ENCODE data around the gene KRT1.

KRT1 gene

DNA sequence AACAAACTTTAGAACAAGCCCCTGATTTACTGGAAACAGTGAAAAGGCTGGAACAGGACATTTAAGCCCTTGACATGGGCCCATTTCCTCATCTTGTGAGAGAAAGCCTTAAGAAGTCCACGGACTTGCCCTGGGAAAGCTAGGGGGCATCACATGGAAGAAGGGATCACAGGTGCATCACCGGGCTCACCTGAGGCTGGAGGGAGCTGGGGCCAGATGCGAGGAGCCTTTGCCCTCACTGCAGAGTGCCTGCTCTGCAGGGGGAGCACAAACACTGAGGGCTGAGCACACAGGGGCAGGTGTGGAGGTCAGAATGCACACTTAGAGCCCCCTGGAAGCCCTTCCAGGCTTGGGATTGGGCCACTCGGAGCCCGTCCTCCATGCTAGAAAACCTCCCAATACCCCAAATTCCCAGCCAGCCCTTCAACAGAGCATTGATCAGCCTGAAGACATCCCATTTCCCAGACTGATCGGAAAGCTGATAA is 5.2 kb upstream of the KRT1 start:
- no peak overlapping the region for H3K9ac ChIP-seq (ENCODE audit: low read depth in 1 of 2, low read length in 2 of 2)
- no peak overlapping the region for H3K4me3 ChIP-seq (ENCODE audit: low read depth in 1 of 2, low read length in 2 of 2)
- H3K4me1 ChIP-seq (ENCODE audit: control insufficient read depth in 1 of 2, insufficient read depth in 2 of 2, low read length in 2 of 2): peaks cover 22 to 28% of the 10 kb centered on the region in 2 donors
- peaks cover 2 to 6% of the 10 kb centered on the region in 2 donors for H3K27me3 ChIP-seq (ENCODE audit: control insufficient read depth in 1 of 2, insufficient read depth in 2 of 2, low read length in 2 of 2)
- H3K27ac ChIP-seq (ENCODE audit: low read depth, low read length): no peak overlapping the region
- no peaks in the 10 kb centered on the region for H3K36me3 ChIP-seq (ENCODE audit: control insufficient read depth in 1 of 2, insufficient read depth in 2 of 2, low read length in 2 of 2)
- no peaks in the 10 kb centered on the region for H3K9me3 ChIP-seq (ENCODE audit: control insufficient read depth in 1 of 2, low read length in 2 of 2)

DNA sequence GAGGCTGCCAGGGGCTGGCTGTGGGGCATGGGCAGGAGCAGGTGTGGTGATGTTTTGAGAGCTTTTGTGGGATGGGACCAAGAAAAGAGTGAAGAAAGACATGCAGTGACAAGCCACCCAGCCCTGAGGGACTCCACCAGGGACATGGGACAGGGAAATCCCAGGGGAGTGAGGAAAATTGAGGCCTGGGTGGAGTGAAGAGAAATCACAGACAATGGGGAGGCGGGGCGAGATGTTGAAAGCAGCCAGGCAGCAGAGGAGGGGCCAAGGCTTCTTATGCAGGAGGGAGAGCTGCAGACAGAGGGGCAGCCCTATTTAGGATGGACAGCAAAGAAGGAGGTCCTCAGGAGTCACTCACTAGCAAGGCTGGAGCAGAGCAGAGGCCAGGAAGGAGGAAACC is 4.2 kb upstream of the KRT1 start:
- Histone ChIP-seq H3K4me1 (ENCODE audit: control insufficient read depth in 1 of 2, insufficient read depth in 2 of 2, low read length in 2 of 2) (peaks cover 22 to 27% of the 10 kb centered on the region in 2 donors), H3K27me3 (ENCODE audit: control insufficient read depth in 1 of 2, insufficient read depth in 2 of 2, low read length in 2 of 2) (peaks cover 0 to 4% of the 10 kb centered on the region in 2 donors), H3K9ac (ENCODE audit: low read depth in 1 of 2, low read length in 2 of 2) (no peak overlapping the region), H3K9me3 (ENCODE audit: control insufficient read depth in 1 of 2, low read length in 2 of 2) (no peaks in the 10 kb centered on the region), H3K27ac (ENCODE audit: low read depth, low read length) (no peak overlapping the region), H3K4me3 (ENCODE audit: low read depth in 1 of 2, low read length in 2 of 2) (no peak overlapping the region), H3K36me3 (ENCODE audit: control insufficient read depth in 1 of 2, insufficient read depth in 2 of 2, low read length in 2 of 2) (no peaks in the 10 kb centered on the region)

DNA sequence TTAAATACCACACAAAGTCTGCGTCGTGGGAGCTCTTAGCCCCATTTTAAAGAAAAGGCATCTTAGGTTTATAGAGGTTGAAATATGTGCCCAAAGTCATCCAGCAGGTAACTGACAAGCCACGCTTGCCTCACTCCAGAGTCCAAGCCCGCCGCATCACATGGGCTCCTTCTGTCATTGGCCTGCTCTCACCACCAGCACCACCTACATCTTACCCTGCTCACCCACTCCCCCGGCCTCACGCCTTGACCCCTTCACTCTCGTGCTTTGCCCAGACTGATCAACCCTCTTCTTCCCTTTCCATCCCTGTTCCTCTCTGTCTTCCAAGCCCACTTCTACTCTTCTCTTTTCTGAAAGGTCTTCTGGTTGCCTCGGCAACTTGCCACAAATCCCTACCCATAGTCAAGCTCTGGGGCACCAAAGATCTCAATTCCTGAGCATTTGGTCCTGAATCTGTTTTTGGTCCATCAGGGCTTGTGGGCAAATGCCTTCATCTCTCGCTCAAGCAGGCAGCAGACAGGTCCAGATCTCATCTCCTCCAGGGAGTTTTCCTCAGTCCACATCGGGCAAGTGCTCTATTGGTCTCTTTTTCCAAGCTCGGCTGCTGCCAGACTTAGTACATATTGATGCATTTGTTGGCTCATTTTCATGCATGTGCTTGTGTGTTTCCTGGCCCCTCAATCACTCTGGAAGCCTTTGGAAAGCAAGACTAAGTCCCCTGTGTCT is 3.5 kb upstream of the KRT1 start:
- peaks cover 0 to 4% of the 10 kb centered on the region in 2 donors for H3K27me3 ChIP-seq (ENCODE audit: control insufficient read depth in 1 of 2, insufficient read depth in 2 of 2, low read length in 2 of 2)
- no peak overlapping the region for H3K27ac ChIP-seq (ENCODE audit: low read depth, low read length)
- H3K36me3 ChIP-seq (ENCODE audit: control insufficient read depth in 1 of 2, insufficient read depth in 2 of 2, low read length in 2 of 2): no peaks in the 10 kb centered on the region
- peaks cover 22 to 27% of the 10 kb centered on the region in 2 donors for H3K4me1 ChIP-seq (ENCODE audit: control insufficient read depth in 1 of 2, insufficient read depth in 2 of 2, low read length in 2 of 2)
- H3K9me3 ChIP-seq (ENCODE audit: control insufficient read depth in 1 of 2, low read length in 2 of 2): no peaks in the 10 kb centered on the region
- no peak overlapping the region for H3K4me3 ChIP-seq (ENCODE audit: low read depth in 1 of 2, low read length in 2 of 2)
- H3K9ac ChIP-seq (ENCODE audit: low read depth in 1 of 2, low read length in 2 of 2): no peak overlapping the region

DNA sequence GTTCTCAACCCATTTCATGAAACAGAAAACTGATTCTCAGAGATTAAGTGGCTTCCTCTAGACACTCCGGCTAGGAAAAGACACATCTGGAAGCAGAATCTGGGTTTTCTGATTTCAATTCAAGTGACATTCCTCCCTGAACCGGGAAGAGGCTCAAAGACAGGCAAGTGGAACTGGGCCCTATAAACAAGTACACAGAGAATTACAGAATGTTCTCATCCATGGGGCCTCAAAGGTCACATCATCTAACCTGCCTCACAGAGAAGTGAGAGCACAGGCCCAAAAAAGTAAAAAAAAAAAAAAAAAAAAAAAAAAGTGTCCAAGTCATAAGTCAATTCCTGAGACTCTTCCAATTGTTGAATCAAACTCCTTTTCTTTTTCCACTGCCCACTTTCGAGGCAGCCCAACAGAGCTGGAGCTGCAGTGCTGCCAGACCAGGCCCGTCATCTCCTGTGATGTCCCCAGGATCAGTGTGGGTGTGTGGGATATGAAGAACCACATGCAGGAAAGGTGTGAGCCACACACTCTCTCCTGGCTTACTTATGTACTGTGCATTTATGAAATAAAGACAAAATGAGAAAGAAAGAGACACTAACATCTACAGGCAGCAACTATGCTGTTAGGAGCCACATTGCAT is 2.8 kb upstream of the KRT1 start:
- Histone ChIP-seq H3K4me3 (ENCODE audit: low read depth in 1 of 2, low read length in 2 of 2) (no peak overlapping the region), H3K4me1 (ENCODE audit: control insufficient read depth in 1 of 2, insufficient read depth in 2 of 2, low read length in 2 of 2) (peaks cover 22 to 26% of the 10 kb centered on the region in 2 donors), H3K9me3 (ENCODE audit: control insufficient read depth in 1 of 2, low read length in 2 of 2) (no peaks in the 10 kb centered on the region), H3K9ac (ENCODE audit: low read depth in 1 of 2, low read length in 2 of 2) (no peak overlapping the region), H3K27ac (ENCODE audit: low read depth, low read length) (no peak overlapping the region), H3K27me3 (ENCODE audit: control insufficient read depth in 1 of 2, insufficient read depth in 2 of 2, low read length in 2 of 2) (peaks cover 0 to 4% of the 10 kb centered on the region in 2 donors), H3K36me3 (ENCODE audit: control insufficient read depth in 1 of 2, insufficient read depth in 2 of 2, low read length in 2 of 2) (no peaks in the 10 kb centered on the region)

DNA sequence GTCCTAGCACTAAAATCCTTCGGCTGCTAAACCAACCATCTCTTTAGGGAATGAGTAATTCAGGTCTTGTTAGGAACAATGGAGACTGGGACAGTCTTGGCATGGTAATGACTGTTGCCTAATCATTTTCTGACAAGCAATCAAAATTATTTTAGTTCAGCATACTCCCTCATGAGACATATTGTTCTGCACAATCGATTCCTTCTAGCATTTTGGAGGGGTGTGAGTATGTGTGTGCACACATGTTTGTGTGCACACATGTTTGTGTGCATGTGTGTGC is 2.1 kb upstream of the KRT1 start:
- Histone ChIP-seq H3K36me3 (ENCODE audit: control insufficient read depth in 1 of 2, insufficient read depth in 2 of 2, low read length in 2 of 2) (no peaks in the 10 kb centered on the region), H3K4me1 (ENCODE audit: control insufficient read depth in 1 of 2, insufficient read depth in 2 of 2, low read length in 2 of 2) (peaks cover 17 to 18% of the 10 kb centered on the region in 2 donors), H3K27ac (ENCODE audit: low read depth, low read length) (no peak overlapping the region), H3K4me3 (ENCODE audit: low read depth in 1 of 2, low read length in 2 of 2) (no peak overlapping the region), H3K9me3 (ENCODE audit: control insufficient read depth in 1 of 2, low read length in 2 of 2) (no peaks in the 10 kb centered on the region), H3K27me3 (ENCODE audit: control insufficient read depth in 1 of 2, insufficient read depth in 2 of 2, low read length in 2 of 2) (peaks cover 0 to 4% of the 10 kb centered on the region in 2 donors), H3K9ac (ENCODE audit: low read depth in 1 of 2, low read length in 2 of 2) (no peak overlapping the region)

GRCh38 chr12:52681526-52682380 is 1.5 kb upstream of the KRT1 start:
- no peak overlapping the region for H3K27ac ChIP-seq (ENCODE audit: low read depth, low read length)
- no peaks in the 10 kb centered on the region for H3K9me3 ChIP-seq (ENCODE audit: control insufficient read depth in 1 of 2, low read length in 2 of 2)
- H3K9ac ChIP-seq (ENCODE audit: low read depth in 1 of 2, low read length in 2 of 2): no peak overlapping the region
- H3K4me3 ChIP-seq (ENCODE audit: low read depth in 1 of 2, low read length in 2 of 2): no peak overlapping the region
- peaks cover 13 to 14% of the 10 kb centered on the region in 2 donors for H3K4me1 ChIP-seq (ENCODE audit: control insufficient read depth in 1 of 2, insufficient read depth in 2 of 2, low read length in 2 of 2)
- H3K36me3 ChIP-seq (ENCODE audit: control insufficient read depth in 1 of 2, insufficient read depth in 2 of 2, low read length in 2 of 2): no peaks in the 10 kb centered on the region
- H3K27me3 ChIP-seq (ENCODE audit: control insufficient read depth in 1 of 2, insufficient read depth in 2 of 2, low read length in 2 of 2): peaks cover 0 to 4% of the 10 kb centered on the region in 2 donors

- Histone ChIP-seq H3K36me3 (ENCODE audit: control insufficient read depth in 1 of 2, insufficient read depth in 2 of 2, low read length in 2 of 2) (no peaks in the 10 kb centered on the region), H3K27me3 (ENCODE audit: control insufficient read depth in 1 of 2, insufficient read depth in 2 of 2, low read length in 2 of 2) (peaks cover 0 to 4% of the 10 kb centered on the region in 2 donors)
Measured at GRCh38 chr12:52679875-52680274, 332 bp downstream of the KRT1 start.

GRCh38 chr12:52677671-52678070 is 2.5 kb downstream of the KRT1 start:
- no peaks in the 10 kb centered on the region for H3K36me3 ChIP-seq (ENCODE audit: control insufficient read depth in 1 of 2, insufficient read depth in 2 of 2, low read length in 2 of 2)
- H3K4me1 ChIP-seq (ENCODE audit: control insufficient read depth in 1 of 2, insufficient read depth in 2 of 2, low read length in 2 of 2): no peaks in the 10 kb centered on the region
- H3K9ac ChIP-seq (ENCODE audit: low read depth in 1 of 2, low read length in 2 of 2): no peak overlapping the region
- H3K27me3 ChIP-seq (ENCODE audit: control insufficient read depth in 1 of 2, insufficient read depth in 2 of 2, low read length in 2 of 2): peaks cover 0 to 4% of the 10 kb centered on the region in 2 donors
- H3K9me3 ChIP-seq (ENCODE audit: control insufficient read depth in 1 of 2, low read length in 2 of 2): no peaks in the 10 kb centered on the region
- H3K4me3 ChIP-seq (ENCODE audit: low read depth in 1 of 2, low read length in 2 of 2): no peak overlapping the region
- H3K27ac ChIP-seq (ENCODE audit: low read depth, low read length): no peak overlapping the region

More at GRCh38 chr12:52679875-52680274, 332 bp downstream of the KRT1 start:
- Histone ChIP-seq H3K9ac (ENCODE audit: low read depth in 1 of 2, low read length in 2 of 2) (no peak overlapping the region), H3K4me1 (ENCODE audit: control insufficient read depth in 1 of 2, insufficient read depth in 2 of 2, low read length in 2 of 2) (no peaks in the 10 kb centered on the region), H3K27ac (ENCODE audit: low read depth, low read length) (no peak overlapping the region), H3K9me3 (ENCODE audit: control insufficient read depth in 1 of 2, low read length in 2 of 2) (no peaks in the 10 kb centered on the region), H3K4me3 (ENCODE audit: low read depth in 1 of 2, low read length in 2 of 2) (no peak overlapping the region)

DNA sequence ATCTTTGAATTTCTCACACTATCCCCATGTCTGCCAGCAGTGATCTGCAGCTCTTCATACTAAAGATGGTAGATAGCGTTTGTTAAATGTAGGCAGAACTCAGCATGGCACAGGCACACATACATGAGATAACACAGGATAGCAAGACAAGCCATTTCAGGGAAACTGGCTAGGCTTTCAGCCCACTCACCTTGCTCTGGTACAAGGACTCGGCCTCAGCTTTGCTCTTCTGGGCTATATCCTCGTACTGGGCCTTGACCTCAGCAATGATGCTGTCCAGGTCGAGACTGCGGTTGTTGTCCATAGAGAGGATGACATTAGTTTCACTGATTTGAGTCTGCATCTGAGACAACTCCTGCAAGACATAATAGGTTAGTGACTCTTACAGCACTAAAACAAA is 3.1 kb downstream of the KRT1 start:
- Histone ChIP-seq H3K4me3 (ENCODE audit: low read depth in 1 of 2, low read length in 2 of 2) (no peak overlapping the region), H3K27me3 (ENCODE audit: control insufficient read depth in 1 of 2, insufficient read depth in 2 of 2, low read length in 2 of 2) (peaks cover 0 to 4% of the 10 kb centered on the region in 2 donors), H3K4me1 (ENCODE audit: control insufficient read depth in 1 of 2, insufficient read depth in 2 of 2, low read length in 2 of 2) (no peaks in the 10 kb centered on the region), H3K36me3 (ENCODE audit: control insufficient read depth in 1 of 2, insufficient read depth in 2 of 2, low read length in 2 of 2) (no peaks in the 10 kb centered on the region), H3K27ac (ENCODE audit: low read depth, low read length) (no peak overlapping the region), H3K9me3 (ENCODE audit: control insufficient read depth in 1 of 2, low read length in 2 of 2) (no peaks in the 10 kb centered on the region), H3K9ac (ENCODE audit: low read depth in 1 of 2, low read length in 2 of 2) (no peak overlapping the region)

- Histone ChIP-seq H3K27ac (ENCODE audit: low read depth, low read length) (no peak overlapping the region), H3K9me3 (ENCODE audit: control insufficient read depth in 1 of 2, low read length in 2 of 2) (no peaks in the 10 kb centered on the region), H3K27me3 (ENCODE audit: control insufficient read depth in 1 of 2, insufficient read depth in 2 of 2, low read length in 2 of 2) (peaks cover 0 to 4% of the 10 kb centered on the region in 2 donors), H3K36me3 (ENCODE audit: control insufficient read depth in 1 of 2, insufficient read depth in 2 of 2, low read length in 2 of 2) (no peaks in the 10 kb centered on the region), H3K9ac (ENCODE audit: low read depth in 1 of 2, low read length in 2 of 2) (no peak overlapping the region), H3K4me1 (ENCODE audit: control insufficient read depth in 1 of 2, insufficient read depth in 2 of 2, low read length in 2 of 2) (no peaks in the 10 kb centered on the region), H3K4me3 (ENCODE audit: low read depth in 1 of 2, low read length in 2 of 2) (no peak overlapping the region)
Measured at GRCh38 chr12:52676163-52676562, 4.0 kb downstream of the KRT1 start.
